WTC11 (cell line): ENCODE results near the gene SPIB. TPM values are rescaled to one million over a fixed set of nuclear protein-coding genes. Genes with fewer than 3 reads are reported as not detected.

ENCODE experiments used
- CREM ChIP-seq: sonication (generic); formaldehyde crosslinking; IDR thresholded peaks from 2 replicates; pipeline ENCODE4 v1.8.1; 2022; ENCODE audit warnings: mild to moderate bottlenecking, missing genetic modification reagents, moderate library complexity
- ELF4 ChIP-seq: sonication (generic); formaldehyde crosslinking; IDR thresholded peaks from 2 replicates; pipeline ENCODE4 v1.8.1; 2022; ENCODE audit warnings: low read depth, mild to moderate bottlenecking, moderate library complexity, missing genetic modification reagents
- ERG ChIP-seq: fragments of 250-450 bp; sonication (Bioruptor Pico); IDR thresholded peaks from 2 replicates; pipeline ENCODE4 v1.8.0; 2021; ENCODE audit warnings: mild to moderate bottlenecking
- ESRRA ChIP-seq: sonication (generic); formaldehyde crosslinking; IDR thresholded peaks from 2 replicates; pipeline ENCODE4 v1.8.1; 2022; ENCODE audit warnings: mild to moderate bottlenecking, missing genetic modification reagents, borderline replicate concordance
- FOXK1 ChIP-seq: sonication (generic); formaldehyde crosslinking; IDR thresholded peaks from 2 replicates; pipeline ENCODE4 v1.8.0; 2022; ENCODE audit warnings: mild to moderate bottlenecking, moderate library complexity, missing genetic modification reagents
- FOXP1 ChIP-seq: sonication (generic); formaldehyde crosslinking; IDR thresholded peaks from 2 replicates; pipeline ENCODE4 v1.8.0; 2022; ENCODE audit warnings: missing genetic modification reagents, mild to moderate bottlenecking, moderate library complexity, borderline replicate concordance
- FOXP4 ChIP-seq: sonication (generic); formaldehyde crosslinking; IDR thresholded peaks from 2 replicates; pipeline ENCODE4 v1.8.0; 2022; ENCODE audit warnings: mild to moderate bottlenecking, missing genetic modification reagents
- IRF2 ChIP-seq: sonication (generic); formaldehyde crosslinking; IDR thresholded peaks from 2 replicates; pipeline ENCODE4 v1.8.0; 2022; ENCODE audit warnings: low read depth, missing genetic modification reagents, borderline replicate concordance
- MXD4 ChIP-seq: fragments of 250-450 bp; sonication (Bioruptor Pico); IDR thresholded peaks from 2 replicates; pipeline ENCODE4 v1.8.0; 2021; ENCODE audit warnings: mild to moderate bottlenecking, moderate library complexity, borderline replicate concordance
- MYBL2 ChIP-seq: sonication (generic); formaldehyde crosslinking; IDR thresholded peaks from 2 replicates; pipeline ENCODE4 v1.8.1; 2023; ENCODE audit warnings: mild to moderate bottlenecking, moderate library complexity, missing genetic modification reagents
- NR1H2 ChIP-seq: sonication (generic); formaldehyde crosslinking; IDR thresholded peaks from 2 replicates; pipeline ENCODE4 v1.9.0; 2021; ENCODE audit warnings: mild to moderate bottlenecking, moderate library complexity, missing genetic modification reagents
- NR3C1 ChIP-seq: sonication (generic); formaldehyde crosslinking; conservative IDR thresholded peaks from 2 replicates; pipeline ENCODE4 v1.8.1; 2023; ENCODE audit warnings: low read depth, mild to moderate bottlenecking, missing genetic modification reagents
- OVOL2 ChIP-seq: fragments of 250-450 bp; sonication (Bioruptor Pico); IDR thresholded peaks from 2 replicates; pipeline ENCODE4 v1.9.0; 2021; ENCODE audit warnings: mild to moderate bottlenecking, borderline replicate concordance
- PRDM15 ChIP-seq: sonication (generic); formaldehyde crosslinking; IDR thresholded peaks from 2 replicates; pipeline ENCODE4 v1.8.0; 2022; ENCODE audit warnings: missing genetic modification reagents
- SMAD4 ChIP-seq: sonication (generic); formaldehyde crosslinking; IDR thresholded peaks from 2 replicates; pipeline ENCODE4 v1.8.0; 2022; ENCODE audit warnings: mild to moderate bottlenecking, missing genetic modification reagents
- ZNF121 ChIP-seq: sonication (generic); formaldehyde crosslinking; IDR thresholded peaks from 2 replicates; pipeline ENCODE4 v1.8.0; 2023; ENCODE audit warnings: missing genetic modification reagents
- ZNF263 ChIP-seq: sonication (generic); formaldehyde crosslinking; IDR thresholded peaks from 2 replicates; pipeline ENCODE4 v1.8.1; 2022; ENCODE audit warnings: low read depth, mild to moderate bottlenecking, moderate library complexity, missing genetic modification reagents
- ZNF317 ChIP-seq: sonication (generic); formaldehyde crosslinking; IDR thresholded peaks from 2 replicates; pipeline ENCODE4 v1.8.1; 2023; ENCODE audit warnings: low read depth, mild to moderate bottlenecking, moderate library complexity, missing genetic modification reagents, borderline replicate concordance
- total RNA-seq: library from RNA; stranded (reverse); gene quantifications from 3 replicates; pipeline ENCODE4 v1.2.3, GENCODE V29; 2021
- TF ChIP-seq, protein P1 (sequence below): fragments of 250-450 bp; sonication (Bioruptor Pico); IDR thresholded peaks from 2 replicates; pipeline ENCODE4 v1.9.0; 2021; ENCODE audit warnings: mild to moderate bottlenecking
- TF ChIP-seq, protein P2 (sequence below): fragments of 250-450 bp; sonication (Bioruptor Pico); IDR thresholded peaks from 2 replicates; pipeline ENCODE4 v1.9.0; 2021; ENCODE audit warnings: mild to moderate bottlenecking, borderline replicate concordance
- TF ChIP-seq, protein P3 (sequence below): sonication (generic); formaldehyde crosslinking; IDR thresholded peaks from 2 replicates; pipeline ENCODE4 v1.8.0; 2023; ENCODE audit warnings: missing genetic modification reagents
- TF ChIP-seq, protein P4 (sequence below): sonication (generic); formaldehyde crosslinking; conservative IDR thresholded peaks from 2 replicates; pipeline ENCODE4 v1.8.1; 2023; ENCODE audit warnings: mild to moderate bottlenecking, low read depth, missing genetic modification reagents, moderate library complexity

Gene SPIB
- total RNA-seq, 1 experiment from 2014 or later: 4.7 TPM

DNA sequence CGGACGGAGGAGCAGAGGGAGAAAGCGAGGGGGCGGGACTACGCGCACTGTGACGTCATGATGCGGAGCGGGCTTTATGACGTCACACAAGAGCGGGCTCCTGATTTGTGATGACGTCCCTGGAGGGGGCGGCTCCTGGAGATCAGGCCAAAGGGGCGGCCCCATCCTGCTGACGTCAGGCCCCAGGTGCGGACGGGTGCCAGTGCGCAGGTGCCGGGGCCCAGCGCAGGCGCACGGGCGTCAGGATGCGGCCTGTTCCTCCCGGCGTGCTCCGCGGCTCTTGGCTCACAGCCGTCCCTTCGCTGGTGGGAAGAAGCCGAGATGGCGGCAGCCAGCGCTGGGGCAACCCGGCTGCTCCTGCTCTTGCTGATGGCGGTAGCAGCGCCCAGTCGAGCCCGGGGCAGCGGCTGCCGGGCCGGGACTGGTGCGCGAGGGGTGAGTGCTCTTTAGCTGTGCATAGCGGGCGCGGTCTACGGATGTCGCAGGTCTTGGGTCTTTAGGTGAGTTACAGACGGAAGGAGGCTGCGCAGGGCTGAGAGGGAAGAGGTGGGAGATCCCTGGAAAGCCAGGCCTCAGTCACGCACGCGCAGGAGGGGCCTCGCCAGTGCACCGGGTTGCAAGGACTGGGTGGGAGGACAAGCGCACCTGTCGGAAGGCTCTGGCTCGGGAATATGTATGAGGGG, 57.6 kb downstream of the SPIB start, which contains the start of the genes EMC10 and GARIN5A (continued):
- TF ChIP-seq PRDM15 (CRISPR knock-in tag): no peak
- TF ChIP-seq ZNF263 (CRISPR knock-in tag): no peak
- no peak for TF ChIP-seq SMAD4 (CRISPR knock-in tag)
- peak; percentile 99 for TF ChIP-seq CREM (CRISPR knock-in tag)
- TF ChIP-seq MYBL2: no peak; the same call in 1 of the 2 replicates
- 0 out of 2 replicates have a peak, but pooled peaks have one; percentile 19 for TF ChIP-seq ESRRA (CRISPR knock-in tag)
- TF ChIP-seq, protein P1, sequence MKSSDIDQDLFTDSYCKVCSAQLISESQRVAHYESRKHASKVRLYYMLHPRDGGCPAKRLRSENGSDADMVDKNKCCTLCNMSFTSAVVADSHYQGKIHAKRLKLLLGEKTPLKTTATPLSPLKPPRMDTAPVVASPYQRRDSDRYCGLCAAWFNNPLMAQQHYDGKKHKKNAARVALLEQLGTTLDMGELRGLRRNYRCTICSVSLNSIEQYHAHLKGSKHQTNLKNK (CRISPR knock-in tag): no peak
- TF ChIP-seq, protein P2, sequence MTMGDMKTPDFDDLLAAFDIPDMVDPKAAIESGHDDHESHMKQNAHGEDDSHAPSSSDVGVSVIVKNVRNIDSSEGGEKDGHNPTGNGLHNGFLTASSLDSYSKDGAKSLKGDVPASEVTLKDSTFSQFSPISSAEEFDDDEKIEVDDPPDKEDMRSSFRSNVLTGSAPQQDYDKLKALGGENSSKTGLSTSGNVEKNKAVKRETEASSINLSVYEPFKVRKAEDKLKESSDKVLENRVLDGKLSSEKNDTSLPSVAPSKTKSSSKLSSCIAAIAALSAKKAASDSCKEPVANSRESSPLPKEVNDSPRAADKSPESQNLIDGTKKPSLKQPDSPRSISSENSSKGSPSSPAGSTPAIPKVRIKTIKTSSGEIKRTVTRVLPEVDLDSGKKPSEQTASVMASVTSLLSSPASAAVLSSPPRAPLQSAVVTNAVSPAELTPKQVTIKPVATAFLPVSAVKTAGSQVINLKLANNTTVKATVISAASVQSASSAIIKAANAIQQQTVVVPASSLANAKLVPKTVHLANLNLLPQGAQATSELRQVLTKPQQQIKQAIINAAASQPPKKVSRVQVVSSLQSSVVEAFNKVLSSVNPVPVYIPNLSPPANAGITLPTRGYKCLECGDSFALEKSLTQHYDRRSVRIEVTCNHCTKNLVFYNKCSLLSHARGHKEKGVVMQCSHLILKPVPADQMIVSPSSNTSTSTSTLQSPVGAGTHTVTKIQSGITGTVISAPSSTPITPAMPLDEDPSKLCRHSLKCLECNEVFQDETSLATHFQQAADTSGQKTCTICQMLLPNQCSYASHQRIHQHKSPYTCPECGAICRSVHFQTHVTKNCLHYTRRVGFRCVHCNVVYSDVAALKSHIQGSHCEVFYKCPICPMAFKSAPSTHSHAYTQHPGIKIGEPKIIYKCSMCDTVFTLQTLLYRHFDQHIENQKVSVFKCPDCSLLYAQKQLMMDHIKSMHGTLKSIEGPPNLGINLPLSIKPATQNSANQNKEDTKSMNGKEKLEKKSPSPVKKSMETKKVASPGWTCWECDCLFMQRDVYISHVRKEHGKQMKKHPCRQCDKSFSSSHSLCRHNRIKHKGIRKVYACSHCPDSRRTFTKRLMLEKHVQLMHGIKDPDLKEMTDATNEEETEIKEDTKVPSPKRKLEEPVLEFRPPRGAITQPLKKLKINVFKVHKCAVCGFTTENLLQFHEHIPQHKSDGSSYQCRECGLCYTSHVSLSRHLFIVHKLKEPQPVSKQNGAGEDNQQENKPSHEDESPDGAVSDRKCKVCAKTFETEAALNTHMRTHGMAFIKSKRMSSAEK (CRISPR knock-in tag): no peak
- TF ChIP-seq FOXP1 (CRISPR knock-in tag): no peak
- TF ChIP-seq, protein P3, sequence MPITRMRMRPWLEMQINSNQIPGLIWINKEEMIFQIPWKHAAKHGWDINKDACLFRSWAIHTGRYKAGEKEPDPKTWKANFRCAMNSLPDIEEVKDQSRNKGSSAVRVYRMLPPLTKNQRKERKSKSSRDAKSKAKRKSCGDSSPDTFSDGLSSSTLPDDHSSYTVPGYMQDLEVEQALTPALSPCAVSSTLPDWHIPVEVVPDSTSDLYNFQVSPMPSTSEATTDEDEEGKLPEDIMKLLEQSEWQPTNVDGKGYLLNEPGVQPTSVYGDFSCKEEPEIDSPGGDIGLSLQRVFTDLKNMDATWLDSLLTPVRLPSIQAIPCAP: no peak
- no peak for TF ChIP-seq IRF2 (CRISPR knock-in tag)
- TF ChIP-seq NR3C1 (CRISPR knock-in tag): no peak
- TF ChIP-seq ZNF317 (CRISPR knock-in tag): no peak
- no peak for TF ChIP-seq ZNF121
- no peak for TF ChIP-seq NR1H2 (CRISPR knock-in tag)
- TF ChIP-seq FOXK1 (CRISPR knock-in tag): no peak
- TF ChIP-seq ELF4 (CRISPR knock-in tag): no peak
- TF ChIP-seq OVOL2 (CRISPR knock-in tag): no peak
- no peak for TF ChIP-seq MXD4 (CRISPR knock-in tag)
- TF ChIP-seq FOXP4 (CRISPR knock-in tag): no peak
- TF ChIP-seq, protein P4, sequence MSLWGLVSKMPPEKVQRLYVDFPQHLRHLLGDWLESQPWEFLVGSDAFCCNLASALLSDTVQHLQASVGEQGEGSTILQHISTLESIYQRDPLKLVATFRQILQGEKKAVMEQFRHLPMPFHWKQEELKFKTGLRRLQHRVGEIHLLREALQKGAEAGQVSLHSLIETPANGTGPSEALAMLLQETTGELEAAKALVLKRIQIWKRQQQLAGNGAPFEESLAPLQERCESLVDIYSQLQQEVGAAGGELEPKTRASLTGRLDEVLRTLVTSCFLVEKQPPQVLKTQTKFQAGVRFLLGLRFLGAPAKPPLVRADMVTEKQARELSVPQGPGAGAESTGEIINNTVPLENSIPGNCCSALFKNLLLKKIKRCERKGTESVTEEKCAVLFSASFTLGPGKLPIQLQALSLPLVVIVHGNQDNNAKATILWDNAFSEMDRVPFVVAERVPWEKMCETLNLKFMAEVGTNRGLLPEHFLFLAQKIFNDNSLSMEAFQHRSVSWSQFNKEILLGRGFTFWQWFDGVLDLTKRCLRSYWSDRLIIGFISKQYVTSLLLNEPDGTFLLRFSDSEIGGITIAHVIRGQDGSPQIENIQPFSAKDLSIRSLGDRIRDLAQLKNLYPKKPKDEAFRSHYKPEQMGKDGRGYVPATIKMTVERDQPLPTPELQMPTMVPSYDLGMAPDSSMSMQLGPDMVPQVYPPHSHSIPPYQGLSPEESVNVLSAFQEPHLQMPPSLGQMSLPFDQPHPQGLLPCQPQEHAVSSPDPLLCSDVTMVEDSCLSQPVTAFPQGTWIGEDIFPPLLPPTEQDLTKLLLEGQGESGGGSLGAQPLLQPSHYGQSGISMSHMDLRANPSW (CRISPR knock-in tag): no peak
- TF ChIP-seq ERG (CRISPR knock-in tag): no peak
